Stimulated activated CD8-positive, alpha-beta memory T cell treated with anti-CD3 and anti-CD28 coated beads, Interleukin-7, amount 100 ng/mL, for 48 hours (primary cell): ENCODE results near the gene ADAMTS10.
"Not testable (repeated sequence)": the region's sequence is repeated elsewhere in the genome, so short reads cannot be mapped to it uniquely, and the experiment has no call there.

Source experiments
- DNase-seq, 2 donors: peaks; one replicate each; pipeline ENCODE4 v3.0.0-alpha.2; 2020; ENCODE audit warnings: low read depth in 1 of 2; ENCODE audit errors: extremely low read depth in 1 of 2

ADAMTS10 gene

DNA sequence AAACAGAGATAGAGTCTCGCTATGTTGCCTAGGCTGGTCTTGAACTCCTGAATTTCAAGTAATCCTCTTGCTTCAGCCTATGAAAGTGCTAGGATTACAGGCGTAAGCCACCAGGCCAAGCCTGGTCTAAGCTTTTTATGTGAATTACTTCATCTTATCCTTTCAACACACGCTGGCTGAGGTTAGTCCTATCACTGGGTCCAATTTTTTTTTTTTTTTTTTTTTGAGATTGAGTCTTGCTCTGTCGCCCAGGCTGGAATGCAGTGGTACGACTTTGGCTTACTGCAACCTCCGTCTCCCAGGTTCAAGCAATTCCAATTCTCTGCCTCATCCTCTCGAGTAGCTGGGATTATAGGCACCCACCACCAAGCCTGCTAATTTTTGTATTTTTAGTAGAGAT lies 43.7 kb downstream of the ADAMTS10 start:
- DNase-seq: no peak

DNA sequence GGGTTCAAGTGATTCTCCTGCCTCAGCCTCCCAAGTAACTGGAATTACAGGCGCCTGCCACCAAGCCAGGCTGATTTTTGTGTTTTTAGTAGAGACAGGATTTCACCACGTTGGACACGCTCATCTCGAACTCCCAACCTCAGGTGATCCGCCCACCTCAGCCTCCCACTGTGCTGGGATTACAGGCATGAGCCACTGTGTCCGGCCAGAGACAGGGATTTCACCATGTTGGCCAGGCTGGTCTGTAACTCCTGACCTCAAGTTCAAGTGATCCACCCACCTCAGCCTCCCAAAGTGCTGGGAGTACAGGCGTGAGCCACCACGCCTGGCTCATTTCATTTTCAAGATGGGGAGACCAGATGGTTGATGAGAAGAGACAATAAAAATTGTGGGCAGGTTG lies 45.6 kb downstream of the ADAMTS10 start:
- not testable (repeated sequence) for DNase-seq

DNA sequence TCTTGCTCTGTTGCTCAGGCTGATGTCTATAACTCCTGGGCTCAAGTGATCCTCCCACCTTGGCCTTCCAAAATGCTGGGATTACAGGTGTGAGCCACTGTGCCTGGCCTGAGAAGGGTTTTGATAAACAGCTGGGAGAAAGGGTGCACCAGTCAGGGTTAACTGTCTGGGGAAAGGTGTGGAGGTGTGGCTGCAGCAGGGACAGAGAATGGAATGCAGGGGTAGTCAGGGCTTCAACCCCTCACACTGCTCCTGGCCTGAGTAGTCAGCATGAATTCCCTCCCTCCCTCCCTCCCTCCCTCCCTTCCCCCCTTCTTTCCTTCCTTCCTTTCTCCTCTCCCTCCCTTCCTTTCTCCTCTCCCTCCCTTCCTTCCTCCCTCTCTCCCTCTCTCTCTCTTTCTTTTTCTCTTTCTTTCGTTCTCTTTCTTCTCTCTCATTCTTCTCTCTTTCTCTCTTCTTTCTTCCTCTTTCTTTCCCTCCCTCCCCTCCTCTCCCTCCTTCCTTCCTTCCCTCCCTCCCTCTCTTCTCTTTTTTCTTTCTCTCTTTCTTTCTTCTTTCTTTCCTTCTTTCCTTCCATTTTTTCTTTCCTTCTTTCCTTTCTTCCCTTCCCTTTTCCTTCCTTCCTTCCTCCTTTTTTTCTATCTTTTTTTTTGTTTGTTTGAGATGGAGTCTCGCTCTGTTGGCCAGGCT lies 49.3 kb downstream of the ADAMTS10 start:
- DNase-seq: no peak

DNA sequence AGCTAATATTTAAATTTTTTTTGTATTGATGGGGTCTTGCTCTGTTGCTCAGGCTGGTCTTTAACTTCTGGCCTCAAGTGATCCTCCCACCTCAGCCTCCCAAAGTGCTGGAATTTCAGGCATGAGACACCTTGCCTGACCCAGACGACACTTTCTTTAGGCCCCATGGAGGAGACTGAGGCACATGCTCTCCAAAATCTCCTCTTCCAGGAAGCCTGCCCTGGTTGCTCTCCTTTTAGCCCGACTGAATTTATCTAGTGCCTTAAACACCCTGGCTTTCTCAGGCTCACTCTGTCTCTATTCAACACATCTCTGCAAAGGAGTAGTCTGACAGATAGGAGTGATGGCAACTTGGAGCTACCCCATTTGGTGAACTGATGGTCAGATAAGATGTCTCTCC lies 52.2 kb downstream of the ADAMTS10 start:
- DNase-seq: no peak

DNA sequence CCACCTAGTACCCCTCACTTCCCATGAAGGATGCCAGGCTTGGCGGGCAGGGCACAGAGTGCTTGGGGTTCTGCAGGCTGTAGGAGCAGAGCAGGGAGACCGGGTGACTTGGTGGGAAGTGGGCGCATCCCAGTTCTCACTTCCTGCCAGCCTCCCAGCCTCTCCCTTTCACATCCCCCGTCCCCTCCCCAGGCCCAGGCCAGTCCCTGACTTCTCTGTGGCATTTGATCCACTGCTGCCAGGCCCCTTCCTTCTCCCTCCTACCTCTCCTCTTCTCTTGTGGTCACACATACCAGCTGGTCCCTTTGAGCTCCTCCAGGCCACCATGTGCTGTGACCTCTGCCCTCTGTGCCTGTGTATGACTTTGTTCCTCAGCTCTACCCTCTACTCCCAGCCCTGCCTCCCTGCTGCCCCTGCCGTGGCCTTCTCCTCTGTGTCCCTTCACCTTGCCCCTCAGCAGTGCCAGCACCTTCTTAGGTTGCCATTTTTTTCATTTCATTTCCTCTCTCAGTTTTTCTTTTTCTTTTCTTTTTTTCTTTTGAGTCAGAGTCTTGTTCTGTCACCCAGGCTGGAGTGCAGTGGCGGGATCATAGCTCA lies 52.8 kb downstream of the ADAMTS10 start:
- no peak for DNase-seq

DNA sequence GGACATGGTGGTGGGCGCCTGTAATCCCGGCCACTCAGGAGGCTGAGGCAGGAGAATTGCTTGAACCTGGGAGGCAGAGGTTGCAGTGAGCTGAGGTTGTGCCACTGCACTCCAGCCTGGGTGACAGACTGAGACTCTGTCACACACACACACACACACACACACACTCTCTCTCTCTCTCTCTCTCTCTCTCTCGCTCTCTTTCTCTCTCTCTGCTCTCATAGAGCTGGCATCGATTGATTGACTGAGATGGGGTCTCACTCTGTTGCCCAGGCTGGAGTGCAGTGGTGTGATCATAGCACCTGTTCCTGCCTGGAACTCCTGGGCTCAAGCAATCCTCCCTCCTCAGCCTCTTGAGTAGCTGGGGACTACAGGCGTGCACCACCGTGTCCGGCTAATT lies 56.8 kb downstream of the ADAMTS10 start:
- not testable (repeated sequence) for DNase-seq

DNA sequence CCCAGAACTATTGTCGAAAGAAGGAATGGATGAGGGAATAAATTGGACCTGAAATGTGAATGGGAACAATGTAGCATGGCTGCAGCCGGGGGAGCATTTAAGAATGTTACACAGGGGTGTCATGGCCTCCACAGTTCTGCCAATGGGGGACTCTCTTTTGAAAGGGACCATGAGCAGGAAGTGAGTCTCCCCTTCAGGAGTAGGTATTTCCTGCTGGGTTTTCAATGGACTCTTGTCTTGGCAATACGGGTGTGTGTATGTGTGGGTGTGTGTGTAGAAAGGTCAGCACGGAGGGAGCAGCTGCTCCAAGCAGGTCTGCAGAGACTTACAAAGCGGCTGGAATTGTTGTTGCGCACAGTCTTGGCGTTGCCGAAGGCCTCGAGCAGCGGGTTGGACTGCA lies 57.7 kb downstream of the ADAMTS10 start:
- DNase-seq: no peak

DNA sequence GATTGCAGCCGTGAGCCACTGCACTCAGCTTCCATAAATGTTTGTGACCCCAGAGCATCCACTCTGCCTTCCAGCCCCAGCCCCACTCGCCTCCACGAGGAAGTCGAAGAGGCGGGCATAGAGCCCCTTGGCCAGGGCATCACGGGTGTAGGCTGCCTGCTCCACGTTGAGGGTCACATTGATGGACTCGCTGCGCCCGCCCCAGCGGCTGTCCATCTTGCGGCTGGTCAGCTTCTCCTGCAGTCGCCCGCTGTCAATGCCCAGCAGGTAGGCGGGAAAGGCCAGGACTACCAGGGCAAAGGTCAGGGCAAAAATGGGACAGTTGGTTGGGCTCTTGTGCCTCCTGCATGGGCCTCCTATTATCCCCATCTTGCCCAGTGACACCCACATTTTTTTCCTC lies 60.4 kb downstream of the ADAMTS10 start:
- DNase-seq: no peak

DNA sequence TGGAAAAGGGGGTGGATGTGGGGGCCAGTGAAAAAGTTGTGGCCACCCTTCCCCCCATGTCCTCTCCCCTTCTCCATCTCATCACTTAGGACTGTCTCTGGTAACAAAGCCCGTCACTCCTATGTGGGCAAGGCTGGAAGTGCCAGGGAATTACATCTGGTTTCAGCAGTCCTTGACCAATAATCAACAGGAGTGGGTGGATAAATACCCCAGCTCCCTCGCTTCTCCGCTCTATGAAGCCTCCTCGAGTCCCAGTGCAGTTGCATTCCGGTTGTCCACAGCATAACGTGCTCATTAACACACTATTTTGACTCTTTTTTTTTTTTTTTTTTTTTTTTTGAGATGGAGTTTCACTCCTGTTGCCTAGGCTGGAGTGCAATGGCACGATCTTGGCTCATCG lies 64.8 kb downstream of the ADAMTS10 start:
- DNase-seq: no peak

DNA sequence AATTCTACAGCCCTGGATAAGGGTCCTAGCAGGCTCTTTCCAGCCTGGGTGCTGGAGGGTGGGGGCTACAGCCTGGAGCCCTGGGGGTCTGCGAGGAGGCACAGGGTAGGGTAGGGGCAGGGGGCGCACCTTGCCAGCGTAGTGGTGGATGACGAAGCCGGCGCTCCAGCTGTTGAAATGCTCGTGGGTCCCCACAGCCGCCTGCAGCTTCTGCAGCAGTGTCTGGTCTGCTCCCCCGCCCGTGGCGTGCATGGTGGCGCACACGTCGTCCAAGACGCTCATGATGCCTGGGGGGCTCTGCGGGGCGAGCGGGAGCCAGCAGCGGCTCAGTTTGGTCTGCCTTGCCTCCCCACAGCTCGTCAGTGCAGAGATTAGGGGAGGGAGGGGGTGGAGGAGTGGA lies 66.3 kb downstream of the ADAMTS10 start:
- no peak for DNase-seq

DNA sequence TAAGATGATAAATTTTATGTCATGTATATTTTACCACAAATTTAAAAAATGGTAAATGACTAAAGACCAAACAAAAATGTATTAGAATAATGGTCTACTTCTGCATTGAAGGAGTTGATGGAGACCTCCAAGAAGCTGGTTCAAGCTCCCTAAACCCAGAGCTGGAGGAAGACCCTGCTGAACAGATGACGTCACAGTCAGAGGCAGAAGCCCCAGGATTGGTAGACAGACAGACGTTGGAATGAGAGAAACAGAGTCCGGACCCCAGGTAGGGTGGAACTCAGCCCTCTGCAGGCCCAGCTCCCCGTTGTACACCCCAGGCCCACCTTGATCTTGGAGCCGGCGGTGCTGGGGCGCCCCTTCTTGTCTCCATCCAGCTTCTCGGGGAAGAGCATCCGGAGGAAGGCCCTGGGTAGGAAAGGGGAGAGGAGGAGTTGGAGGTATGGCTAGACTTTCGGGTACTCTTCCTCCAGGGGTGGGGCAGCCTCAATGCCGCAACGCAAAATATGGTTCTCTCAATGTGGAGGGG lies 70.8 kb downstream of the ADAMTS10 start:
- DNase-seq: no peak

DNA sequence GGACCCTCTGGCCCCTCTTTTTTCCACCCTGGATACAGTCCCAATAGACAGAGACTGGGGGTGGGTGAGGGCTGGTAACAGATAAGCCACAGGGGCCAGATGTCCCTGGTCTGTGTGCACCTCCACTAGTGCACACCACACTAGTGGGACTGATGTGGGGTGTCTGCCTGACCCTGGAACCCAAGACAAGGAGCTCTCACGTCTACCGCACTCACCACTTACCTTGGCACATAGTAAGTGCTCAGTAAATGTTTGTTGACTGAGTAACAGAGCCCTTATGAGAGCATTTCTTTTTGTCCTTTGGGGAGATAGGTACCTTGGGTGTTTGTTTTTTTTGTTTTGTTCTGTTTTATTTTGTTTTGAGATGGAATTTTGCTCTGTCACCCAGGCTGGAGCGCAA lies 73.4 kb downstream of the ADAMTS10 start:
- DNase-seq: no peak

DNA sequence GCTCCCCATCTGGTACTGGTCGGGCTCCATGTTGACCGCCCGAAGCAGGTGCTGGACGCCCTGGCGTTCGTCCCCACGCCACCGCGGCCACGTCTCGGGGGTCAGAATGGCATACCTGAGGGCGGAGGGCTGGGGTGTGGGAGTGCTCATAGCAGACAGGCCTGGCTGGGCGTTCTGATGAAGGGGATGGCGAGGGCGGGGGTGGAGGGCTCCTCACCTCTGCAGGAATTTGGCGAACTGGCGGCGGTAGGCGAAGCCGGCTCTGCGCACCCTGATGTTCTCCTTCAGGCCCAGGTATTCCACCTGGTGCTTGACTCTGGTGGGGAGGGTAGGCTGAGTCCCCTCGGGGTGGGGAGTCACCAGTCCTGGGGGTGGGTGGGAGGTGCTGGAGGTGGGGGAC lies 74.2 kb downstream of the ADAMTS10 start:
- DNase-seq: no peak

DNA sequence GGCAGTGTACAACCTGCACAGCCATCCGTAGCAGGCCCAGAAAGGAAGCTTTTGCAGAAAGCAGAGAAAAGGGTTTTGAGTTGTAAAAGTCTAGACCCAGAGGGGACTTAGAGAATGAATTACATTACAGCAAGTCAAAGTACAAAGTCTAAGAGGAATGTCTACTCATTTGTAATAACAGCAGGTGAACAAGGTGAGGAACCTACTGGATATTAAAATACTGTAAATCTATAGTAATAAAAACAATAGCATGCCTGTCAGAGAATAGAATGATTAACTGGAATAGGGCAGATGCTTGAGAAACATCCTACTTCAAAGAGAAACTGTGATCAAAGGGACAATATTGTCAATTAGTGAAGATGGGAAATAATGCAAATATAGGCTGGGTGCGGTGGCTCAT lies 78.3 kb downstream of the ADAMTS10 start:
- no peak for DNase-seq

DNA sequence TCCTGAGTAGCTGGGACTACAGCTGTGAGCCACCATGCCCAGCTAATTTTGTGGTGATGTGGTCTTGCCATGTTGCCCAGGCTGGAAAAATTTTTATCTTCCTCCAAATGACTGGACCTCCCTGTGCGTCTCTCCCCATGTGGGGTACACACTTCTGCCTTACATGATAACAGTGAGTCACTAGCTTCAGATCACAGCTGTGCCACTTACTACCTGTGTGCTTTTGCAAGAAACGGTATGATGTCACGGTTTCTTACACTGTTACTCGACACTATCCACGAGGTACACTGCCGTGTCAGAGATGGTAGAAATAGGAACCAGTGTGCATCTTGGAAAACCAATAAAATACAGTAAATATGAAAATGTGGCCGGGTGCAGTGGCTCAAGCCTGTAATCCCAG lies 79.0 kb downstream of the ADAMTS10 start:
- no peak for DNase-seq
